ENCODE data around the gene SVIL.
"Not testable (repeated sequence)": the region's sequence is repeated elsewhere in the genome, so short reads cannot be mapped to it uniquely, and the experiment has no call there.

SVIL gene

DNA sequence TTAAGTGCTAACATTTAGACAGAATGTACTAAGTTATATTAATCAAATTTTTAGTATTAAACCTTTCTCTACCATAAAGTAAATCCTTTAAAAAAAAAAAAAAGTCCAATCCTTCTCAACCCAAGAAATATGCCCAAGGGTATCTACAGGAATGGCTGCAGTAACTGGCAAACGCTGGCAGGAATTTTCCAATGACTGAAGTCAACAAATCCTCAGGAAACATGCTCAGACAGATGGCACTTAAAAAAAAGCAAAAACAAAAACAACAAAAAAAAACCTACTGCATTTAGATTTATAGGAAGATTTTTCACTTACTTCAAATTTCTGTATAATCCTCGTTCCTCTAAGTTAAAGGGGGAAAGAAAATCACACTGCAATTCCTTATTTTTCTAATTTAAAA is 666 bp downstream of the SVIL start:
- TF ChIP-seq, protein P1, sequence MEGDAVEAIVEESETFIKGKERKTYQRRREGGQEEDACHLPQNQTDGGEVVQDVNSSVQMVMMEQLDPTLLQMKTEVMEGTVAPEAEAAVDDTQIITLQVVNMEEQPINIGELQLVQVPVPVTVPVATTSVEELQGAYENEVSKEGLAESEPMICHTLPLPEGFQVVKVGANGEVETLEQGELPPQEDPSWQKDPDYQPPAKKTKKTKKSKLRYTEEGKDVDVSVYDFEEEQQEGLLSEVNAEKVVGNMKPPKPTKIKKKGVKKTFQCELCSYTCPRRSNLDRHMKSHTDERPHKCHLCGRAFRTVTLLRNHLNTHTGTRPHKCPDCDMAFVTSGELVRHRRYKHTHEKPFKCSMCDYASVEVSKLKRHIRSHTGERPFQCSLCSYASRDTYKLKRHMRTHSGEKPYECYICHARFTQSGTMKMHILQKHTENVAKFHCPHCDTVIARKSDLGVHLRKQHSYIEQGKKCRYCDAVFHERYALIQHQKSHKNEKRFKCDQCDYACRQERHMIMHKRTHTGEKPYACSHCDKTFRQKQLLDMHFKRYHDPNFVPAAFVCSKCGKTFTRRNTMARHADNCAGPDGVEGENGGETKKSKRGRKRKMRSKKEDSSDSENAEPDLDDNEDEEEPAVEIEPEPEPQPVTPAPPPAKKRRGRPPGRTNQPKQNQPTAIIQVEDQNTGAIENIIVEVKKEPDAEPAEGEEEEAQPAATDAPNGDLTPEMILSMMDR (conservative IDR thresholded peaks at IDR 0.05; ENCODE audit: low read depth), result no peak
- no peak for DNase-seq (ENCODE audit: low spot score)
- CTCF ChIA-PET, result interaction anchor here (0.7 kb wide), 1 partner anchor 224 kb away, joined by 3 read pairs; no protein-coding TSS in a partner anchor
- peak overlapping the region; percentile 95; the same call in 1 of the 2 replicates for H3K27ac ChIP-seq
- POLR2A ChIA-PET (ENCODE audit: low non-redundant PET), result no interaction called here

DNA sequence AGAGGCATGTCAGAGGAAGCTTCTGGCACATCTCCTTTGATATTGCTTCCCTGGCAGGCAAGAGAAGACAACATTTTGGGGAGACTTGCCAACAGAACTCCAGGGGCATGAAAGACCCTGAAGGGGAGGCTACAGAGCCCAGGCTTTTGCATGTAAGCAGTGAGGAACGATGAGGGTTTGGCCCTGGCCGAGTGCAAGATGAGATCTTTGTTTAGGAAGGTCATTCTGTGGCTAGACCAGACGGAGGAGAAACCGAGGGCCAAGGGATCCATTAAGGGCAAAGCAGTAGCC is 3.8 kb downstream of the SVIL start:
- H3K27ac ChIP-seq, result peak overlapping the region; percentile 76
- POLR2A ChIA-PET (ENCODE audit: low non-redundant PET), result interaction anchor here (0.9 kb wide), 1 partner anchor 104 kb away, joined by 3 read pairs; no protein-coding TSS in a partner anchor
- no peak for DNase-seq (ENCODE audit: low spot score)
- TF ChIP-seq, protein P1 (conservative IDR thresholded peaks at IDR 0.05; ENCODE audit: low read depth), result no peak
- CTCF ChIA-PET, result no interaction called here

DNA sequence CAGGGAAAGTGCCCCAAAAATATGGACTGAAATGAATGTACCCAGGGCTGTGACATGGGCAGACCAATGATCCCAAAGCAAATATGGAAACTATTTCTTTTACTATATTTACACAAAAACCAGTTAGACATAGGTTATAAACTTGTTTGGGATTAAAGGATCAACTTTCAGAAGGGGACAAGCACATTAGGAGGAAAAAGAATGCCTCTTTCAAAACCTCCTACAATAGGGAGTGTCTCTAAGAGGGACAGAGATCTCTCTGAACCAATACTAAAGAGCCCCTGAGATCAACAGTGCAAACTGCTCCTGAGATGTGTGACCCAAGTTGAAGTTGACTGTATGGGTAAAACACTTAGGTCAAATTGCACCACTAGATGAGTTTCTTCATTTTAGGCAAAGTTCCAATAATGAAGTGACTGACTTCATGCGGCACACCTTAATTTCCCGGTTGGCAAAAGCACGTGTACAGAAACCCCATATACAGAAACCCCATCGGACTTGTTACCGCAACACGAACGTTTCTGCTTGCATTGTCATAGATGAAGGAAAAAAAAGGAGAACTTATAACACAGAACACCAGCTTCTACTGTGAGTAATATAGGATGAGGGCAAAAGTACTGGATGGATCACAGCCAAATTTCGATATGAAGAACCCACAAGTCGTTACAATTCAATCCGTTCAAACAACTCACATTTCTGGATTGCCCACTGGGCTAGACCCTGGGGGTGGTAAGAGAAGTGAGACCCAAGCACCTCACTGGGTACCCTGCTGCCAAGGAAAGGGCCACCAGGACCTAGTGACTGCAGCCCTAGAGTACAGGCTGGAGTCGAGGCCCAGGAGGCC is 4.3 kb downstream of the SVIL start:
- CTCF ChIA-PET, result no interaction called here
- peak; percentile 42 for DNase-seq (ENCODE audit: low spot score)
- TF ChIP-seq, protein P1 (conservative IDR thresholded peaks at IDR 0.05; ENCODE audit: low read depth), result no peak
- POLR2A ChIA-PET (ENCODE audit: low non-redundant PET), result interaction anchor here (0.9 kb wide), 1 partner anchor 104 kb away, joined by 3 read pairs; no protein-coding TSS in a partner anchor
- peak overlapping the region; percentile 76 for H3K27ac ChIP-seq

DNA sequence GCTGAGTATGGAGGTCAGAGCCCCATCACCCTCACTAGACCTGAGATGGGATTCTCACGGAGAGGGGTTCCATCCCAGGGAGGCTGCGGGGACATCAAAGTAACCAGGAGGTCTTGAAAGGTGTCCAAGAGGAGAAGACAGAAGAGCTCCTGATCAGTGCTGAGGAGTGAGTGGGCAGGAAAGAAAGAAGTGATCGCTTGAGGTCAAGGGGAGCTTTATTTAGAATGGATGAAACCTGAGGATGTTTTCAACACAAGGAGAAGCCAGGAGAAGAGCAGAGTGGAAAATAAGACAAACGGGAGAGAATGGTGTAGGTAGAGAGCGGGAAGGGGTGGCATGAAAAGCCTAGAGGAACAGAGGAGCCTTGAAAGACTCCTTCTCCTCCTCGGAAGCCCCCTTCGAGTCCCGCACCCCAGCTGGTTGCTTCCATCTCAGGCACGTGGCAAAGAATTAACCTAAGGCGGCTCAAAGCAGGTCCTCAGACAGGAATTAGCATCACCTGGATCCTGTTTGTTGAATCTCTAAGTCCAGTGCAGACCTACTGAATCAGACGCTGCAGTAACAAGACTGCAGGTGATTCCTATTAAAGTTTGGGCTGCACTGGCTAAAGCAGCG is 5.8 kb downstream of the SVIL start:
- TF ChIP-seq, protein P1 (conservative IDR thresholded peaks at IDR 0.05; ENCODE audit: low read depth), result no peak
- CTCF ChIA-PET, result interaction anchor here (0.6 kb wide), 1 partner anchor 809 kb away, joined by 3 read pairs; no protein-coding TSS in a partner anchor
- POLR2A ChIA-PET (ENCODE audit: low non-redundant PET), result no interaction called here
- DNase-seq (ENCODE audit: low spot score), result no peak
- H3K27ac ChIP-seq, result peak overlapping the region; percentile 21; the same call in 1 of the 2 replicates

DNA sequence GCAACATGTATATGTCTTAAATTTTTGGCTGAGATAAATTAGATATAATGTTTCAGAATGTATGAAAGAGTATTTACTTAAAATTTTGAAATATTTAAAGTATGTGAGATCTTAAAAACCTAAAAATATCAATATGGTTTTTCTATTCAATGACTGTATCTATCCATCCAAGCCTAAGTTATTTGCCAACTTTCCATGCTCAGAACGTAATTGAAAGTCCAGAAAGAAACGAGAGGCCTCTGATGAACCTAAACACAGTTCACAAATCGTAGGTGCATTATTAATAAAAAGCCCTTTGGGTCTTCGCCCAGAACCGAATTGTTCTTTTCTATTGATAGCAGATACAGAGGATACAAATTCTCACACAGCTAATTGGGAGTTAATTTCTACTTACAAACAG is 6.5 kb downstream of the SVIL start:
- DNase-seq (ENCODE audit: low spot score), result no peak
- TF ChIP-seq, protein P1 (conservative IDR thresholded peaks at IDR 0.05; ENCODE audit: low read depth), result no peak
- ChIA-PET CTCF (interaction anchor here (0.6 kb wide), 1 partner anchor 810 kb away, joined by 3 read pairs; no protein-coding TSS in a partner anchor), POLR2A (ENCODE audit: low non-redundant PET) (no interaction called here)
- H3K27ac ChIP-seq, result no peak overlapping the region

DNA sequence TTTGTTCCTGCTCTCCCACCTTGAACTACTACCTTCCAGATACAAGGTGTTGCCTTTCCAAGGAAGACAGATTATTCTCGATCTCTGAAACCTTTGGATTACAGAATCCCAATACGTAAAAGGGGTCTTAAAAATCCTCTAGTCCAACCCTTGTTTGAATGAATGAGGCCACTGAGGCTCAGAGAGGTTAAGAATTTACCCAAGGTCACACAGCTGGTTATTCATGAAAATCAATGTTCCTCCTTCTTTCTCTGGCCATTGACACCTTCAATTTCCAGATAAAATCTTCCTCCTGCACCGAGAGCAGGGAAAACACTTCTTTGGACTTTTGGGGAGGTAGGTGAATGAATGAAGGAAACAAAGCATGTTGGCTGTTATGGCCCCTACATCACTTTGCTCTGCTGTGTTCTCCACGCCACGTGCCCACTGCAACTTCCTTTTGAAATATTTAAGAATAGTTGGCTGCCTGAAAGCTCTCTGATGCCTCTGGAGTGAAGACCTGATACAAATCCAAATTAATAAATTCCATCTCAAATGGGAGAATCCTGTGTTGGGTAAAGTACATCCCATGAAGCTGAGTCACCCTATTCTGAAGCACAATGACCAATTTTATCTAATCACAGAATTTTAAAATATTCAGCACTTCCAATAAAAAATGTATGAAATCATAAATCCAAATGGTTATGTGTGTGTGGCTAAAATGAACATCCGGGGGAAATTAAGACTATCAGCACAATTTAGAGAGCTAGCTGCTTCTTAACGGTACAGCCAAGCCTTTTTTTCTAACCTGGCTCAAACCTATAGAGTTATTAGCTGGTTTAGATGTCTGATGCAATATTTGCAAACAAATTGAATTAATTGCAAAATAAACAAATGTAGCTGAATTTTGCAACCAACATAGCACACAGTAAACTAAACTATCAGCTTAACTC is 7.3 kb downstream of the SVIL start:
- peak; percentile 30 for DNase-seq (ENCODE audit: low spot score)
- no peak overlapping the region for H3K27ac ChIP-seq
- TF ChIP-seq, protein P1 (conservative IDR thresholded peaks at IDR 0.05; ENCODE audit: low read depth), result no peak
- CTCF ChIA-PET, result interaction anchor here (0.5 to 0.9 kb wide), 3 partner anchors 30 to 325 kb away, joined by 3 to 4 read pairs (median 3); no protein-coding TSS in a partner anchor
- POLR2A ChIA-PET (ENCODE audit: low non-redundant PET), result no interaction called here

DNA sequence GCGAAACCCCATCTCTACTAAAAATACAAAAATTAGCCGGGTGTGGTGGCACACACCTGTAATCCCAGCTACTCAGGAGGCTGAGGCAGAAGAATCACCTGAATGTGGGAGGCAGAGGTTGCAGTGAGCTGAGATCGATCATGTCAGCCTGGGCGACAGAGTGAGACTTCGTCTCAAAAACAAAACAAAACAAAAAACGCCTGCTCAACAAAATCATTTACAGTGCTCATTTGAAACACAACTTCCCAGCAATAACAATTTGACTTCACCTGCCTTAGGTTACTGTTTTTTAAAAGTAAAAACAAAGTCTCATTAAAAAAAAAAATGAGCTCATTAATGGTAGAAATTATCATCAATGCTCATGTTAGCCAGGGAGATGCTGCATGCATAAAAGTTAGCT is 10.4 kb downstream of the SVIL start:
- POLR2A ChIA-PET (ENCODE audit: low non-redundant PET); DNase-seq (ENCODE audit: low spot score): not testable (repeated sequence)
- CTCF ChIA-PET, result interaction anchor here (0.6 to 0.7 kb wide), 3 partner anchors 58 to 575 kb away, joined by 3 read pairs; no protein-coding TSS in a partner anchor
- peak overlapping the region; percentile 34; the same call in 1 of the 2 replicates for H3K27ac ChIP-seq
